Suprapubic skin (tissue), 4 donors: ENCODE measurements around the gene SCPEP1. TPM values are rescaled to one million over a fixed set of nuclear protein-coding genes. Genes with fewer than 3 reads are reported as not detected.
"Not testable (repeated sequence)": the region's sequence is repeated elsewhere in the genome, so short reads cannot be mapped to it uniquely, and the experiment has no call there.

Source experiments
- DNase-seq, 2 donors: peaks; one replicate each; pipeline ENCODE4 v3.0.0-alpha.2; 2019; ENCODE audit warnings: low spot score in 2 of 2
- H3K27ac ChIP-seq: fragments of 200-600 bp; sonication (generic); one replicate; pipeline ENCODE4 v1.5.1; 2019
- H3K27me3 ChIP-seq: fragments of 200-600 bp; sonication (generic); one replicate; pipeline ENCODE4 v1.5.1; 2019
- H3K36me3 ChIP-seq: fragments of 200-600 bp; sonication (generic); one replicate; pipeline ENCODE4 v1.5.1; 2019
- H3K4me1 ChIP-seq: fragments of 200-600 bp; sonication (generic); one replicate; pipeline ENCODE4 v1.5.1; 2019
- H3K4me3 ChIP-seq: fragments of 200-600 bp; sonication (generic); one replicate; pipeline ENCODE4 v1.5.1; 2019; ENCODE audit warnings: mild to moderate bottlenecking
- H3K9me3 ChIP-seq: fragments of 200-600 bp; sonication (generic); one replicate; pipeline ENCODE4 v1.5.1; 2019
- EP300 ChIP-seq: sonication (generic); formaldehyde crosslinking; IDR thresholded peaks from one replicate; pipeline ENCODE4 v1.6.1; 2017; ENCODE audit warnings: antibody characterized with exemption
- POLR2A ChIP-seq, 2 donors: fragments of 450-650 bp; IDR thresholded peaks; one replicate each; pipeline ENCODE4 v1.6.1; 2017; ENCODE audit warnings: antibody characterized with exemption in 2 of 2, mild to moderate bottlenecking in 2 of 2, moderate library complexity in 2 of 2
- POLR2AphosphoS5 ChIP-seq, 3 donors: sonication (generic); formaldehyde crosslinking; IDR thresholded peaks; one replicate each; pipeline ENCODE4 v1.6.1; 2017; ENCODE audit warnings: antibody characterized with exemption in 3 of 3
- WGBS: methylation state at CpG from one replicate; pipeline ENCODE4 v1.1.5; 2018; 5-methylcytosine and 5-hydroxymethylcytosine counted together
- total RNA-seq, 4 donors: library from RNA; depleted of rRNA; stranded (reverse); fragments of >200 nt; gene quantifications; one replicate each; pipeline ENCODE4 v1.1.0, GENCODE V29; 2016
- TF ChIP-seq, protein P1 (sequence below), 2 donors: fragments of 200-600 bp in 1 of 2; fragments of 450-650 bp in 1 of 2; sonication (generic) in 1 of 2; IDR thresholded peaks; one replicate each; pipeline ENCODE4 v1.5.1; 2016 to 2019; ENCODE audit warnings: antibody characterized with exemption in 2 of 2, mild to moderate bottlenecking in 1 of 2, moderate library complexity in 1 of 2

The SCPEP1 gene
- total RNA-seq, 4 donors from 2014 or later, result 81.2 to 160 (median 100.0) TPM

DNA sequence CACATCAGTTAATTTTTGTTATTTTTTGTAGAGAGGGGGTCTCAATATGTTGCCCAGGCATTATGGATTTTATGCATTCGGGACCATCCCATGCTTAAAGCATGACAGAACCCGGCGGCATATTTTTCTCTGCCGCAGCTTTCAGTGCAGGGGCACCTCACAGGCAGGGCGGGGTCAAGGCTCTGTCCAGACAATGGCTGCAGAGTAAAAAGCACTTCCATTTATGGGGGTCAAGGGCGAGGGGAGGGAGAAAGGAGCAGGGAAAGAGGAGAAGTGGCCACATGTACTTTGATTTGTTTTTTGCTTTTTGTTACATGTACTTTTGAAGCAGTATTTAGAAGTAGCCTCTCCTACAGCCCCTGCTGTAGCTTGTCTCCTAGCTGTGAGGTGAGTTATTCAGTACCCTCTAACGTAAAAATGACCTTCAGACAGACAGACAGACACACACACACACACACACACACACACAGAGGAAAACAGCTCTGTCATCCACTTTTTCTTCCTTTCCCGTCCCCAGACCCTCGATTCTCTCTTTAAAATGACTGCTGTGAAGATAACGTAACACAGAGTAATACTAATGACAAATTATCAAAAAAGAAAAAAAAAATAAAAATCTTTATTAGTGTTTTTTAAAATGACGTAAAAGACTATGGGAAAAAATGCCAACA lies 856 bp upstream of the SCPEP1 start:
- no peak for TF ChIP-seq EP300
- no peak for TF ChIP-seq POLR2AphosphoS5 (IDR thresholded peaks at IDR 0.05)
- TF ChIP-seq, protein P1, sequence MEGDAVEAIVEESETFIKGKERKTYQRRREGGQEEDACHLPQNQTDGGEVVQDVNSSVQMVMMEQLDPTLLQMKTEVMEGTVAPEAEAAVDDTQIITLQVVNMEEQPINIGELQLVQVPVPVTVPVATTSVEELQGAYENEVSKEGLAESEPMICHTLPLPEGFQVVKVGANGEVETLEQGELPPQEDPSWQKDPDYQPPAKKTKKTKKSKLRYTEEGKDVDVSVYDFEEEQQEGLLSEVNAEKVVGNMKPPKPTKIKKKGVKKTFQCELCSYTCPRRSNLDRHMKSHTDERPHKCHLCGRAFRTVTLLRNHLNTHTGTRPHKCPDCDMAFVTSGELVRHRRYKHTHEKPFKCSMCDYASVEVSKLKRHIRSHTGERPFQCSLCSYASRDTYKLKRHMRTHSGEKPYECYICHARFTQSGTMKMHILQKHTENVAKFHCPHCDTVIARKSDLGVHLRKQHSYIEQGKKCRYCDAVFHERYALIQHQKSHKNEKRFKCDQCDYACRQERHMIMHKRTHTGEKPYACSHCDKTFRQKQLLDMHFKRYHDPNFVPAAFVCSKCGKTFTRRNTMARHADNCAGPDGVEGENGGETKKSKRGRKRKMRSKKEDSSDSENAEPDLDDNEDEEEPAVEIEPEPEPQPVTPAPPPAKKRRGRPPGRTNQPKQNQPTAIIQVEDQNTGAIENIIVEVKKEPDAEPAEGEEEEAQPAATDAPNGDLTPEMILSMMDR (IDR thresholded peaks at IDR 0.05), result no peak
- no peak for TF ChIP-seq POLR2A (IDR thresholded peaks at IDR 0.05)
- Histone ChIP-seq H3K9me3 (no peaks in the 10 kb centered on the region), H3K4me3 (peak overlapping the region; percentile 61), H3K4me1 (peaks cover 30% of the 10 kb centered on the region), H3K36me3 (no peaks in the 10 kb centered on the region), H3K27me3 (no peaks in the 10 kb centered on the region), H3K27ac (no peak overlapping the region)
- 61% methylated on average over 11 of the region's 11 CpGs for WGBS
- DNase-seq, result no peak

DNA sequence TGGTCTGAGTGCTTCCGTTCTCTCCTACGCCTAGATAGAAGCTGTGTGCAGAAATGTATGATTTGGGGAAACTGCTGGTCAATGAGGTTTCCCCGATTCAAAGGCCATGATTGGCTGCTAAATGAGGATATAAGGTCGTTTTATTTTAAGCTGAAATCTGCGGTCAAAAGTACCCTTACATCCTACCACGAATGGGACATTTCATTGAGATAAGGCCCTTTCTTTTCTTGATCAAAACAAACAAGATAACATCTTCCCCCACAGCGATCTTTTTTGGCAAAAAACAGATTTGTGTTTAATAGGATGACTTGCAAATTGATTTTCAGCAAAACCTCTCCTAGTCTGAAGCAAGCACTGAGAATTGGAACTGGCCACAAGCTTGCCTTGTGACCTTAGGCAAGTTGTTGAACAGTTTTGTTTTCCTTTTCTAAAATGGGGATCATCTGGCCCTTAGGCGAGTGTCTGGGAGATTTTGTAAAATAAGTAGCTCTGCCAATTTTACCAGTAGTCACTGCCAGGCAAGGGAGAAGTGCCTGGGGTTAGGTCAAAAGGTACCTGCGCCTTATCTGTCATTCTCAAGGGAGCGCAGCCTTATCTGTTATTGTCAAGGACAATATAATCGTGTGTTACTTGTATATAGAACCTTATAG lies 635 bp downstream of the SCPEP1 start:
- WGBS, result 26% methylated on average over 11 of the region's 11 CpGs
- no peak for DNase-seq
- TF ChIP-seq POLR2A (IDR thresholded peaks at IDR 0.05) (no peak), EP300 (no peak), POLR2AphosphoS5 (IDR thresholded peaks at IDR 0.05) (no peak)
- TF ChIP-seq, protein P1 (IDR thresholded peaks at IDR 0.05), result no peak
- H3K27me3 ChIP-seq, result no peaks in the 10 kb centered on the region
- H3K9me3 ChIP-seq, result no peaks in the 10 kb centered on the region
- no peaks in the 10 kb centered on the region for H3K36me3 ChIP-seq
- peaks cover 37% of the 10 kb centered on the region for H3K4me1 ChIP-seq
- peak overlapping the region; percentile 25 for H3K27ac ChIP-seq
- H3K4me3 ChIP-seq, result peak overlapping the region; percentile 61

DNA sequence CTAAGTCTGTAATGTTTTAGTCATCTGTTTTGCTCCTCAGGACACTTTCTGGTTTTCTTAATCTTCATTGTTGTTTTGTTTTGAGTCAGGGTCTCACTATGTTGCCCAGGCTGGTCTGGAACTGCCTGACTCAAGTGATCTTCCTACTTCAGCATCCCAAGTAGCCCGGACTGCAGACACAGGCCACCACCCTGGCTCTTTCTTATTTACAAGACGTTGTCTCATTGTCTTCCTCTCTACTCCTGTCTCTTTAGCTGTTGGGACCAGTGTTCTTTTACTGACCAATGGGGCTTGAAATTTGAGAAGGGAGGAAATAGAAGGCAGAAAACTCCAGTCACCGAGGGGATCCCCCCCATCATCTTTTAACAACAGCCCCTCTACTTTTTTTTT lies 1.2 kb downstream of the SCPEP1 start:
- Histone ChIP-seq H3K4me3 (peak overlapping the region; percentile 61), H3K27me3 (no peaks in the 10 kb centered on the region), H3K27ac (peak overlapping the region; percentile 19), H3K4me1 (peaks cover 33% of the 10 kb centered on the region), H3K36me3 (no peaks in the 10 kb centered on the region), H3K9me3 (no peaks in the 10 kb centered on the region)
- TF ChIP-seq, protein P1 (IDR thresholded peaks at IDR 0.05), result no peak
- no peak for TF ChIP-seq EP300
- TF ChIP-seq POLR2AphosphoS5 (IDR thresholded peaks at IDR 0.05), result no peak
- no peak for TF ChIP-seq POLR2A (IDR thresholded peaks at IDR 0.05)
- WGBS, result 68% methylated on average over 3 of the region's 3 CpGs
- DNase-seq, result no peak

DNA sequence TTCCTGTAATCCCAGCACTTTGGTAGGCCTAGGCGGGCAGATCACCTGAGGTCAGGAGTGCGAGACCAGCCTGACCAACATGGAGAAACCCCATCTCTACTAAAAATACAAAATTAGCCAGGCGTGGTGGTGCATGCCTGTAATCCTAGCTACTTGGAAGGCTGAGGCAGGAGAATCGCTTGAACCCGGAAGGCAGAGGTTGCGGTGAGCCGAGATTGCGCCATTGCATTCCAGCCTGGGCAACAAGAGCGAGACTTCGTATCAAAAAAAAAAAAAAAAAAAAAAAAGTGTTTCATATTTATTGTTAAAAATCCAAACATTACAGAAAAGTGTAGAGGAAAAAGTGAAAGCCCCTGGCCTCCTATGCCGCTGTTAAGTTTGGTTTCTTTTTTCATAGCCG lies 2.6 kb downstream of the SCPEP1 start:
- not testable (repeated sequence) for H3K9me3 ChIP-seq, H3K4me3 ChIP-seq, DNase-seq, H3K27me3 ChIP-seq, H3K36me3 ChIP-seq, H3K27ac ChIP-seq
- H3K4me1 ChIP-seq, result peaks cover 33% of the 10 kb centered on the region
- WGBS, result 83% methylated on average over 12 of the region's 12 CpGs

DNA sequence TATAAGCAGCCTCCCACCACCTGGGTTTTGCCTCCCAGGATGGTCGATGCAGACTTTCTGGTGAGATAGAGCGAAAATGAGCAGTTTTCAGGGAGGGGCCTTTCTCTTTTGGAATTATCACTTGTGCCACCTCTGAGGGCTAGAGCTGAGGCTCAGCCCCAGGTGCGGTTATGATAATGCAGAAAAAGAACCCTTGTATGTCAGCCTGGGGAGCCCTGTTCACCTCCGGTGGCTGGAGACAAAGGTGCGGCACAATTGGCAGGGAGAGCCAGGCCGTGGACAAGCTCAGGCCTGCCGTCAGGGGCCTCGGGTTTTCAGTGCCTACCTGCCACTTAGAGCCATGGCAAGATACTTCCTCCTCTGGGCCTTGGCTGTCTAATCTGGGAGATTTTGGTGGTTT lies 4.4 kb downstream of the SCPEP1 start:
- Histone ChIP-seq H3K4me3 (no peak overlapping the region), H3K36me3 (peaks cover 17% of the 10 kb centered on the region), H3K9me3 (no peaks in the 10 kb centered on the region), H3K27ac (no peak overlapping the region), H3K4me1 (peaks cover 29% of the 10 kb centered on the region), H3K27me3 (no peaks in the 10 kb centered on the region)
- TF ChIP-seq POLR2A (IDR thresholded peaks at IDR 0.05) (no peak), POLR2AphosphoS5 (IDR thresholded peaks at IDR 0.05) (no peak), EP300 (no peak)
- TF ChIP-seq, protein P1 (IDR thresholded peaks at IDR 0.05), result no peak
- no peak for DNase-seq
- WGBS, result 78% methylated on average over 8 of the region's 8 CpGs
